A673 (cell line): ENCODE data around the gene INPP4B. TPM values are rescaled to one million over a fixed set of nuclear protein-coding genes. Genes with fewer than 3 reads are reported as not detected.

Source experiments
- BruUV-seq: library from RNA; stranded (reverse); fragments of 400-500 nt; replicated peaks from 2 replicates; lab custom pipeline; 2021; lab: Mats Ljungman, UMichigan
- CTCF ChIA-PET: fragments of 300-600 bp; sonication (Branson Sonifier 250); formaldehyde crosslinking; loops from one replicate; lab custom pipeline; 2022; ENCODE audit warnings: antibody characterized with exemption; lab: Charles Lee
- POLR2A ChIA-PET: fragments of 300-600 bp; sonication (Branson Sonifier 250); formaldehyde crosslinking; loops from one replicate; lab custom pipeline; 2022; ENCODE audit warnings: antibody characterized with exemption; ENCODE audit not compliant: low non-redundant PET; lab: Charles Lee
- DNase-seq: peaks from one replicate; pipeline ENCODE4 v3.0.0-alpha.2; 2015; ENCODE audit warnings: low spot score
- H3K27ac ChIP-seq: fragments of 200-600 bp; sonication (generic); 2 replicates; pipeline ENCODE4 v1.5.1; 2016; ENCODE audit warnings: mixed run types, low read depth, mild to moderate bottlenecking, mixed read lengths, antibody characterized with exemption, low read length; ENCODE audit not compliant: poor library complexity, severe bottlenecking
- H3K27me3 ChIP-seq: fragments of 200-600 bp; sonication (generic); replicated peaks from 2 replicates; pipeline ENCODE4 v1.6.1; 2017; ENCODE audit warnings: mixed run types, low read depth, mild to moderate bottlenecking, mixed read lengths, antibody characterized with exemption, low read length; ENCODE audit not compliant: insufficient read depth, poor library complexity
- H3K36me3 ChIP-seq: fragments of 200-600 bp; sonication (generic); 2 replicates; pipeline ENCODE4 v1.6.1; 2016; ENCODE audit warnings: mixed run types, mild to moderate bottlenecking, mixed read lengths, antibody characterized with exemption, low read length; ENCODE audit not compliant: insufficient read depth, poor library complexity, severe bottlenecking
- H3K4me1 ChIP-seq: fragments of 200-600 bp; sonication (generic); 2 replicates; pipeline ENCODE4 v1.6.1; 2017; ENCODE audit warnings: mixed run types, mild to moderate bottlenecking, mixed read lengths, antibody characterized with exemption, low read length; ENCODE audit not compliant: insufficient read depth, poor library complexity, severe bottlenecking
- H3K4me3 ChIP-seq: fragments of 200-600 bp; sonication (generic); 2 replicates; pipeline ENCODE4 v1.5.1; 2016; ENCODE audit warnings: low read depth, mixed run types, mild to moderate bottlenecking, mixed read lengths, low read length; ENCODE audit not compliant: poor library complexity, severe bottlenecking
- H3K9me3 ChIP-seq: fragments of 200-600 bp; sonication (generic); 2 replicates; pipeline ENCODE4 v1.6.1; 2016; ENCODE audit warnings: mixed run types, low read depth, mild to moderate bottlenecking, mixed read lengths, antibody characterized with exemption, low read length; ENCODE audit not compliant: poor library complexity, severe bottlenecking
- EZH2 ChIP-seq: fragments of 200-600 bp; sonication (generic); IDR thresholded peaks from 2 replicates; pipeline ENCODE4 v1.6.1; 2017; ENCODE audit warnings: borderline replicate concordance, low read depth, mild to moderate bottlenecking, mixed read lengths, antibody characterized with exemption, low read length; ENCODE audit not compliant: poor library complexity, severe bottlenecking
- intact Hi-C: fragments of 100-400 bp; cut with micrococcal nuclease; formaldehyde crosslinking; loops from one replicate; pipeline ENCODE4 v1.10.0; 2022; ENCODE audit not compliant: unreplicated experiment
- total RNA-seq: library from RNA; stranded (reverse); gene quantifications from 2 replicates; pipeline ENCODE4 v1.2.3, GENCODE V29; 2021
- TF ChIP-seq, protein P1 (sequence below): fragments of 300-800, 200-600 bp; sonication (generic); conservative IDR thresholded peaks from 2 replicates; pipeline ENCODE4 v1.5.1; 2017; ENCODE audit warnings: low read depth, mild to moderate bottlenecking, antibody characterized with exemption, low read length, moderate library complexity, mixed read lengths

The INPP4B gene
- total RNA-seq, 1 experiment from 2014 or later = 13.1 TPM

GRCh38 chr4:142354794-142355420, 491.2 kb downstream of the INPP4B start:
- CTCF ChIA-PET = interaction anchor here (0.6 kb wide), 1 partner anchor 631 kb away, joined by 3 read pairs; no protein-coding TSS in a partner anchor

GRCh38 chr4:142354041-142354440, 492.1 kb downstream of the INPP4B start:
- Histone ChIP-seq H3K9me3 (no peaks in the 10 kb centered on the region), H3K27me3 (no peaks in the 10 kb centered on the region), H3K36me3 (no peaks in the 10 kb centered on the region), H3K27ac (no peak overlapping the region), H3K4me3 (no peak overlapping the region), H3K4me1 (peaks cover 27% of the 10 kb centered on the region)
- ChIA-PET CTCF (no interaction called here), POLR2A (no interaction called here)
- TF ChIP-seq, protein P1, sequence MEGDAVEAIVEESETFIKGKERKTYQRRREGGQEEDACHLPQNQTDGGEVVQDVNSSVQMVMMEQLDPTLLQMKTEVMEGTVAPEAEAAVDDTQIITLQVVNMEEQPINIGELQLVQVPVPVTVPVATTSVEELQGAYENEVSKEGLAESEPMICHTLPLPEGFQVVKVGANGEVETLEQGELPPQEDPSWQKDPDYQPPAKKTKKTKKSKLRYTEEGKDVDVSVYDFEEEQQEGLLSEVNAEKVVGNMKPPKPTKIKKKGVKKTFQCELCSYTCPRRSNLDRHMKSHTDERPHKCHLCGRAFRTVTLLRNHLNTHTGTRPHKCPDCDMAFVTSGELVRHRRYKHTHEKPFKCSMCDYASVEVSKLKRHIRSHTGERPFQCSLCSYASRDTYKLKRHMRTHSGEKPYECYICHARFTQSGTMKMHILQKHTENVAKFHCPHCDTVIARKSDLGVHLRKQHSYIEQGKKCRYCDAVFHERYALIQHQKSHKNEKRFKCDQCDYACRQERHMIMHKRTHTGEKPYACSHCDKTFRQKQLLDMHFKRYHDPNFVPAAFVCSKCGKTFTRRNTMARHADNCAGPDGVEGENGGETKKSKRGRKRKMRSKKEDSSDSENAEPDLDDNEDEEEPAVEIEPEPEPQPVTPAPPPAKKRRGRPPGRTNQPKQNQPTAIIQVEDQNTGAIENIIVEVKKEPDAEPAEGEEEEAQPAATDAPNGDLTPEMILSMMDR = no peak
- no peak for TF ChIP-seq EZH2
- DNase-seq = no peak
- intact Hi-C loops = loop anchor here (5.0 to 10.0 kb wide), 3 partner anchors 213 to 488 kb away; no protein-coding TSS in a partner anchor
- no TSS peak for BruUV-seq

More at GRCh38 chr4:142354794-142355420, 491.2 kb downstream of the INPP4B start:
- Histone ChIP-seq H3K4me3 (no peak overlapping the region), H3K27me3 (no peaks in the 10 kb centered on the region), H3K36me3 (no peaks in the 10 kb centered on the region), H3K9me3 (no peaks in the 10 kb centered on the region), H3K27ac (no peak overlapping the region), H3K4me1 (peaks cover 27% of the 10 kb centered on the region)
- DNase-seq = no peak
- intact Hi-C loops = loop anchor here (5.0 to 10.0 kb wide), 3 partner anchors 212 to 487 kb away; no protein-coding TSS in a partner anchor
- no peak for TF ChIP-seq EZH2
- TF ChIP-seq, protein P1 = no peak
- POLR2A ChIA-PET = no interaction called here
- no TSS peak for BruUV-seq

DNA sequence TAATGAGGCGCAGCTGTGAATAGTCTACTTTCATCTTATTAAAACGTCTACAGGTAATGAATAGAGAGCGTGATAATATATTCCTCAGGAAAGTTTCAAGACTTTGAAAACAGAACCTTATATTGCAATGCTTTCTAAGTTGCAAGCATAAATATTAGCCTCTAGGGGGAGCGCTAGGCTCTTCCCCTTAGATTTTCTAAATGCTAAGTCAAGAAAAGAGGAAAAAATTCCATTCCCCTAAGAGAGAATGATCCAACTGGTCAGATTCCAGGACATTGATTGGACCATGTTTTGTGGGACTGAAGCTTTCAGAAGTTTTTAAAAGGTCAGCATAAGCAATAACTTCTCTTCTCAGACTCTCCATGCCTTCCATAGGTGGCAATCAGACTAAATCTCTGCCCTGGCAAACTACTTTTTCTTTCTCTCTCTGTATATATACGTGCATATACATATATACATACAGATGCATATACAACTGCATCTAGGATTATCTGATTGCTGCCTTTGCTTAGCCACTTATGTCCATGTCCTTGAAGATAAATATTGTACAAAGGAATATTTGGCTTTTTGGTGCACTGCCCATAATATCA, 492.9 kb downstream of the INPP4B start:
- Histone ChIP-seq H3K4me3 (no peak overlapping the region), H3K27ac (no peak overlapping the region), H3K36me3 (no peaks in the 10 kb centered on the region), H3K27me3 (no peaks in the 10 kb centered on the region), H3K9me3 (no peaks in the 10 kb centered on the region), H3K4me1 (peaks cover 27% of the 10 kb centered on the region)
- TF ChIP-seq, protein P1 = peak; percentile 91
- no peak for TF ChIP-seq EZH2
- intact Hi-C loops = loop anchor here (2.0 to 10.0 kb wide), 4 partner anchors 214 to 489 kb away; no protein-coding TSS in a partner anchor
- BruUV-seq = no TSS peak
- CTCF ChIA-PET = no interaction called here
- peak; percentile 70 for DNase-seq
- POLR2A ChIA-PET = no interaction called here
